H9 (cell line): ENCODE data around the gene RNF130. TPM values are rescaled to one million over a fixed set of nuclear protein-coding genes. Genes with fewer than 3 reads are reported as not detected.

Experiments
- DNase-seq: peaks from one replicate; pipeline ENCODE4 v3.0.0-alpha.2; 2017
- H2AFZ ChIP-seq: one replicate; pipeline ENCODE4 v1.6.1; 2013; ENCODE audit warnings: mild to moderate bottlenecking, low read length, control low read depth, moderate library complexity
- H2AK5ac ChIP-seq: 2 replicates; pipeline ENCODE4 v1.6.1; 2013; ENCODE audit warnings: low read length, control low read depth, mixed read lengths; ENCODE audit not compliant: insufficient read length
- H2BK120ac ChIP-seq: one replicate; pipeline ENCODE4 v1.6.1; 2013; ENCODE audit warnings: low read depth, mild to moderate bottlenecking, low read length, control low read depth, inconsistent platforms; ENCODE audit not compliant: poor library complexity, severe bottlenecking
- H2BK12ac ChIP-seq: 2 replicates; pipeline ENCODE4 v1.6.1; 2013; ENCODE audit warnings: low read length, control low read depth, mixed read lengths, low read depth; ENCODE audit not compliant: insufficient read length
- H2BK15ac ChIP-seq: 2 replicates; pipeline ENCODE4 v1.6.1; 2013; ENCODE audit warnings: low read depth, low read length, control low read depth
- H2BK20ac ChIP-seq: one replicate; pipeline ENCODE4 v1.6.1; 2013; ENCODE audit warnings: low read depth, mild to moderate bottlenecking, low read length, control low read depth, inconsistent platforms; ENCODE audit not compliant: poor library complexity, severe bottlenecking
- H2BK5ac ChIP-seq: 2 replicates; pipeline ENCODE4 v1.6.1; 2013; ENCODE audit warnings: low read length, control low read depth, mixed read lengths; ENCODE audit not compliant: insufficient read length
- H3K14ac ChIP-seq: 2 replicates; pipeline ENCODE4 v1.6.1; 2013; ENCODE audit warnings: low read length, control low read depth; ENCODE audit not compliant: insufficient read depth
- H3K18ac ChIP-seq: 2 replicates; pipeline ENCODE4 v1.6.1; 2013; ENCODE audit warnings: low read depth, mild to moderate bottlenecking, mixed read lengths, low read length, control low read depth; ENCODE audit not compliant: insufficient read length
- H3K23ac ChIP-seq: 2 replicates; pipeline ENCODE4 v1.6.1; 2013; ENCODE audit warnings: low read length, control low read depth, mixed read lengths, low read depth; ENCODE audit not compliant: insufficient read length
- H3K23me2 ChIP-seq: 2 replicates; pipeline ENCODE4 v1.6.1; 2013; ENCODE audit warnings: low read depth, mild to moderate bottlenecking, mixed read lengths, low read length, control low read depth; ENCODE audit not compliant: insufficient read length, poor library complexity, severe bottlenecking
- H3K27ac ChIP-seq: 2 replicates; pipeline ENCODE4 v1.5.1; 2013; ENCODE audit warnings: low read length, control low read depth, mixed read lengths, low read depth; ENCODE audit not compliant: insufficient read length
- H3K27me3 ChIP-seq: 2 replicates; pipeline ENCODE4 v1.6.1; 2013; ENCODE audit warnings: low read length, control low read depth, inconsistent platforms; ENCODE audit not compliant: insufficient read depth
- H3K4ac ChIP-seq: 2 replicates; pipeline ENCODE4 v1.6.1; 2013; ENCODE audit warnings: low read depth, mild to moderate bottlenecking, control low read depth, inconsistent platforms, low read length, moderate library complexity
- H3K4me1 ChIP-seq: 2 replicates; pipeline ENCODE4 v1.6.1; 2013; ENCODE audit warnings: low read length, control low read depth, inconsistent platforms; ENCODE audit not compliant: insufficient read depth
- H3K4me2 ChIP-seq: 2 replicates; pipeline ENCODE4 v1.6.1; 2013; ENCODE audit warnings: low read length, control low read depth, mixed read lengths; ENCODE audit not compliant: insufficient read length, insufficient read depth
- H3K56ac ChIP-seq: 2 replicates; pipeline ENCODE4 v1.6.1; 2013; ENCODE audit warnings: low read depth, mild to moderate bottlenecking, mixed read lengths, low read length, control low read depth; ENCODE audit not compliant: insufficient read length
- H3K79me1 ChIP-seq: 2 replicates; pipeline ENCODE4 v1.6.1; 2013; ENCODE audit warnings: low read depth, mild to moderate bottlenecking, moderate library complexity, low read length, control low read depth, inconsistent platforms; ENCODE audit not compliant: insufficient read depth, poor library complexity, severe bottlenecking
- H3K79me2 ChIP-seq: 2 replicates; pipeline ENCODE4 v1.6.1; 2013; ENCODE audit warnings: low read length, control low read depth, inconsistent platforms; ENCODE audit not compliant: insufficient read depth
- H3K9ac ChIP-seq: 2 replicates; pipeline ENCODE4 v1.6.1; 2013; ENCODE audit warnings: low read length, control low read depth, mixed read lengths; ENCODE audit not compliant: insufficient read length; ENCODE audit errors: extremely low read depth
- H3K9me3 ChIP-seq: one replicate; pipeline ENCODE4 v1.6.1; 2013; ENCODE audit warnings: low read depth, low read length, inconsistent platforms; ENCODE audit not compliant: control insufficient read depth
- H3T11ph ChIP-seq: one replicate; pipeline ENCODE4 v1.6.1; 2013; ENCODE audit warnings: mild to moderate bottlenecking, low read length, control low read depth, inconsistent platforms
- H4K20me1 ChIP-seq: one replicate; pipeline ENCODE4 v1.6.1; 2013; ENCODE audit not compliant: control insufficient read depth, insufficient read length, insufficient read depth
- H4K5ac ChIP-seq: 2 replicates; pipeline ENCODE4 v1.6.1; 2013; ENCODE audit warnings: low read depth, mild to moderate bottlenecking, mixed read lengths, low read length, control low read depth; ENCODE audit not compliant: insufficient read length
- H4K8ac ChIP-seq: replicated peaks from 2 replicates; pipeline ENCODE4 v1.6.1; 2013; ENCODE audit warnings: low read length, control low read depth, mixed read lengths, low read depth; ENCODE audit not compliant: insufficient read length
- H4K91ac ChIP-seq: 2 replicates; pipeline ENCODE4 v1.6.1; 2013; ENCODE audit warnings: low read depth, mild to moderate bottlenecking, moderate library complexity, mixed read lengths, low read length, control low read depth; ENCODE audit not compliant: insufficient read length
- H3K27ac Mint-ChIP-seq, 3 experiments: 2 replicates in 2 of 3; 3 replicates in 1 of 3; pipeline ENCODE4 v1.8.0; 2020 to 2021; ENCODE audit warnings: mixed read lengths in 3 of 3, mild to moderate bottlenecking in 1 of 3, moderate library complexity in 1 of 3
- H3K27me3 Mint-ChIP-seq: 2 replicates; pipeline ENCODE4 v1.8.0; 2021; ENCODE audit warnings: low read depth, mild to moderate bottlenecking, moderate library complexity, mixed read lengths
- H3K36me3 Mint-ChIP-seq, 3 experiments: 2 replicates in 2 of 3; 3 replicates in 1 of 3; pipeline ENCODE4 v1.8.0; 2020 to 2021; ENCODE audit warnings: low read depth in 3 of 3, mixed read lengths in 3 of 3; ENCODE audit not compliant: insufficient read depth in 1 of 3
- H3K4me1 Mint-ChIP-seq, 2 experiments: 2 replicates each; pipeline ENCODE4 v1.8.0; 2020; ENCODE audit warnings: mixed read lengths in 2 of 2
- H3K4me3 Mint-ChIP-seq, 2 experiments: 2 replicates in 1 of 2; 3 replicates in 1 of 2; pipeline ENCODE4 v1.8.0; 2020 to 2021; ENCODE audit warnings: mild to moderate bottlenecking in 2 of 2, mixed read lengths in 2 of 2, moderate library complexity in 1 of 2
- H3K9me3 Mint-ChIP-seq, 2 experiments: 2 replicates in 1 of 2; 3 replicates in 1 of 2; pipeline ENCODE4 v1.8.0; 2020; ENCODE audit warnings: mild to moderate bottlenecking in 2 of 2, mixed read lengths in 2 of 2, moderate library complexity in 1 of 2
- WGBS: extraction: QIAGEN DNeasy Blood & Tissue Kit; methylation state at CpG from one replicate; pipeline ENCODE4 v1.1.7; 2013; ENCODE audit warnings: missing lambda C conversion rate, low lambda C conversion rate, mixed read lengths; ENCODE audit not compliant: insufficient read length; ENCODE audit errors: extremely low coverage; 5-methylcytosine and 5-hydroxymethylcytosine counted together
- total RNA-seq: library from RNA; stranded (reverse); gene quantifications from 2 replicates; pipeline ENCODE4 v1.2.1, GENCODE V29; 2021
- TF ChIP-seq, protein P1 (sequence below): fragments of 200-600 bp; sonication (generic); conservative IDR thresholded peaks from 3 replicates; pipeline ENCODE4 v1.8.0; 2021; ENCODE audit warnings: antibody characterized with exemption, mild to moderate bottlenecking

Gene RNF130
- total RNA-seq, 1 experiment from 2014 or later = 80.0 TPM

DNA sequence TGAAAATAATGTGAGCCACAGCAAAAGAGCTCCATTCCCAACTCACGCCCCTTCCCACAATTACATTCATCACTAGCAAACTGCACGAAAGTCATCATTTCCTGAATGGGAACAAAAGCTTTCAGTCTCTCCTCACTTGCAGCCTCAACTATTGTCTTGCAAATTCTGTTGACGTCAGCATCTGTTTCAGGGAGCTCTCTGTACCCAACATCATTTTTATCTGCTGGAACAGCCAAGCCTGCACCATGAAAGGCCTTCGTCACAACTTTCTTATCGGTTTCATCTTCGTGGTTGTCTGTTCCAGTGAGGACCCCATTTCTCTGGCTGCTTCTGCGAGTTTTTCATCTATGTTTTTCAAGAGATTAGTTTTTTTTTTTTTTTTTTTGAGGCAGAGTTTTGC is 14.3 kb upstream of the RNF130 start:
- Histone ChIP-seq H3K9ac (no peak overlapping the region), H3K14ac (no peak overlapping the region), H4K8ac (no peak overlapping the region), H3T11ph (no peak overlapping the region), H2BK5ac (no peak overlapping the region), H4K5ac (no peak overlapping the region), H3K56ac (no peak overlapping the region), H2AK5ac (no peak overlapping the region), H2AFZ (no peak overlapping the region), H2BK120ac (no peak overlapping the region), H3K79me1 (no peaks in the 10 kb centered on the region), H3K4me1 (peaks cover 17% of the 10 kb centered on the region; the same call in 1 of the 2 replicates), H3K23ac (no peak overlapping the region), H2BK15ac (no peak overlapping the region), H3K79me2 (no peaks in the 10 kb centered on the region), H3K4ac (no peak overlapping the region), H4K20me1 (no peaks in the 10 kb centered on the region), H3K4me2 (no peak overlapping the region), H2BK12ac (no peak overlapping the region), H3K18ac (peak overlapping the region; percentile 76), H3K9me3 (no peaks in the 10 kb centered on the region), H4K91ac (no peak overlapping the region), H3K23me2 (peaks cover 4% of the 10 kb centered on the region), H3K27me3 (no peaks in the 10 kb centered on the region), H3K27ac (no peak overlapping the region), H2BK20ac (no peak overlapping the region)
- peak; percentile 74 for DNase-seq
- Mint-ChIP-seq H3K27ac (peak overlapping the region; percentile 76 to 99 (median 91); a peak in 5 of 7 replicates), H3K4me1 (peaks cover 65 to 75% of the 10 kb centered on the region in 2 experiments), H3K27me3 (no peaks in the 10 kb centered on the region), H3K36me3 (peaks cover 0 to 11% (median under 1%) of the 10 kb centered on the region in 3 experiments; a peak in 3 of 7 replicates), H3K9me3 (peaks cover 0 to 2% of the 10 kb centered on the region in 2 experiments; a peak in 2 of 5 replicates), H3K4me3 (peak overlapping the region; percentile 36 to 45; a peak in 2 of 5 replicates)
- no CpG with 5 or more reads among the region's 7 CpGs for WGBS
- TF ChIP-seq, protein P1, sequence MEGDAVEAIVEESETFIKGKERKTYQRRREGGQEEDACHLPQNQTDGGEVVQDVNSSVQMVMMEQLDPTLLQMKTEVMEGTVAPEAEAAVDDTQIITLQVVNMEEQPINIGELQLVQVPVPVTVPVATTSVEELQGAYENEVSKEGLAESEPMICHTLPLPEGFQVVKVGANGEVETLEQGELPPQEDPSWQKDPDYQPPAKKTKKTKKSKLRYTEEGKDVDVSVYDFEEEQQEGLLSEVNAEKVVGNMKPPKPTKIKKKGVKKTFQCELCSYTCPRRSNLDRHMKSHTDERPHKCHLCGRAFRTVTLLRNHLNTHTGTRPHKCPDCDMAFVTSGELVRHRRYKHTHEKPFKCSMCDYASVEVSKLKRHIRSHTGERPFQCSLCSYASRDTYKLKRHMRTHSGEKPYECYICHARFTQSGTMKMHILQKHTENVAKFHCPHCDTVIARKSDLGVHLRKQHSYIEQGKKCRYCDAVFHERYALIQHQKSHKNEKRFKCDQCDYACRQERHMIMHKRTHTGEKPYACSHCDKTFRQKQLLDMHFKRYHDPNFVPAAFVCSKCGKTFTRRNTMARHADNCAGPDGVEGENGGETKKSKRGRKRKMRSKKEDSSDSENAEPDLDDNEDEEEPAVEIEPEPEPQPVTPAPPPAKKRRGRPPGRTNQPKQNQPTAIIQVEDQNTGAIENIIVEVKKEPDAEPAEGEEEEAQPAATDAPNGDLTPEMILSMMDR = no peak
